ENCODE results near the gene LMF2. TPM values are rescaled to one million over a fixed set of nuclear protein-coding genes. Genes with fewer than 3 reads are reported as not detected.

Gene LMF2
- total RNA-seq, 6 experiments from 2014 or later = 110 to 133 (median 118) TPM

DNA sequence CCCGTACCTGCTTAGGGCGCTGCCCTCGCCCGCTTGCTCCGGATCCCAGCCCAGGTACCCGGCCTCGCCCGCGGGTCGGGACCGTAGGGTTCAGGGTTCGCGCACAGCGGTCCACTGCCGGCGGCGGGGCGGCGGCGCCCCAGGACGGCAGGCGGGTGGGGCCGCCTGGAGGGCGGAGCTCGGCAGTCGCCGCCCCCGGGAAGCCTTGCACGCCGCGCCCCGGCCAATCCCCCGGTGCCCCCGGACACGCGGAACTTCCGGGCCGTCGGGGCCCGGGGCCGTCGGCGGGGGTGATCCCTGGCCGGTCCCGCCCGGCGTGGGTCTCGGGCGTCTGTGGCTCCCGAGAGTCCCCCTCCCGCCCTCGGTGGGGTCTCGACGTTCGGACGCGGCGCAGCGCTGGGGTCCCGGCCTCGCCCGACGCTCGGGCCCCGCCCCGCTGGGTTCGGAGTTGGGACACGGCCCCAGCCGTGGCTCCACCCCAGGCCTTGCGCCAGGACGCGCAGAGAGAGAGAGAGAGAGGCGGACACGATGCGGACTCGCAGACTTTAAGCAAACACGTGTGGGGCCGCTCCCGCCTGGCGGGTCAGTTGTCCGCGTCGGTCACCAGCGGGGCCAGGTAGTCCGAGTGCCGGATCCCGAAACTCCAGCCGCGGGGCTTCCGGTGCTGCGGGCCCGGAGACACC, 22.5 kb upstream of the LMF2 start, which contains the start of gene TYMP:
TSS of gene TYMP (minus strand) at position 116 of the 683 bp plus-strand sequence. CDS start 303 bp downstream, outside the sequence.
- DNase-seq = no peak
- H3K27ac Mint-ChIP-seq = no peak within 1 kb of the TSS
- no peaks in the 10 kb centered on the region for H3K9me3 Mint-ChIP-seq
- no peak within 1 kb of the TSS for H3K4me3 Mint-ChIP-seq
- no peaks in the 10 kb centered on the region for H3K36me3 Mint-ChIP-seq (ENCODE audit: low read depth)
- peaks cover 18% of the 10 kb centered on the region for H3K27me3 Mint-ChIP-seq (ENCODE audit: insufficient read depth)
- TF ChIP-seq, protein P1, sequence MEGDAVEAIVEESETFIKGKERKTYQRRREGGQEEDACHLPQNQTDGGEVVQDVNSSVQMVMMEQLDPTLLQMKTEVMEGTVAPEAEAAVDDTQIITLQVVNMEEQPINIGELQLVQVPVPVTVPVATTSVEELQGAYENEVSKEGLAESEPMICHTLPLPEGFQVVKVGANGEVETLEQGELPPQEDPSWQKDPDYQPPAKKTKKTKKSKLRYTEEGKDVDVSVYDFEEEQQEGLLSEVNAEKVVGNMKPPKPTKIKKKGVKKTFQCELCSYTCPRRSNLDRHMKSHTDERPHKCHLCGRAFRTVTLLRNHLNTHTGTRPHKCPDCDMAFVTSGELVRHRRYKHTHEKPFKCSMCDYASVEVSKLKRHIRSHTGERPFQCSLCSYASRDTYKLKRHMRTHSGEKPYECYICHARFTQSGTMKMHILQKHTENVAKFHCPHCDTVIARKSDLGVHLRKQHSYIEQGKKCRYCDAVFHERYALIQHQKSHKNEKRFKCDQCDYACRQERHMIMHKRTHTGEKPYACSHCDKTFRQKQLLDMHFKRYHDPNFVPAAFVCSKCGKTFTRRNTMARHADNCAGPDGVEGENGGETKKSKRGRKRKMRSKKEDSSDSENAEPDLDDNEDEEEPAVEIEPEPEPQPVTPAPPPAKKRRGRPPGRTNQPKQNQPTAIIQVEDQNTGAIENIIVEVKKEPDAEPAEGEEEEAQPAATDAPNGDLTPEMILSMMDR (IDR thresholded peaks at IDR 0.05) = no peak
- peaks cover 9% of the 10 kb centered on the region for H3K4me1 Mint-ChIP-seq (ENCODE audit: low read depth)

GRCh38 chr22:50529416-50529896, 22.0 kb upstream of the LMF2 start:
- TF ChIP-seq, protein P1 (IDR thresholded peaks at IDR 0.05) = no peak
- Mint-ChIP-seq H3K4me3 (no peak overlapping the region), H3K36me3 (ENCODE audit: low read depth) (peaks cover 5% of the 10 kb centered on the region), H3K9me3 (no peaks in the 10 kb centered on the region), H3K27ac (no peak overlapping the region), H3K4me1 (ENCODE audit: low read depth) (peaks cover 15% of the 10 kb centered on the region), H3K27me3 (ENCODE audit: insufficient read depth) (peaks cover 16% of the 10 kb centered on the region)
- DNase-seq = no peak

- Mint-ChIP-seq H3K36me3 (ENCODE audit: low read depth) (peaks cover 7% of the 10 kb centered on the region), H3K4me1 (ENCODE audit: low read depth) (peaks cover 19% of the 10 kb centered on the region), H3K27ac (no peak overlapping the region), H3K4me3 (no peak overlapping the region), H3K27me3 (ENCODE audit: insufficient read depth) (peaks cover 15% of the 10 kb centered on the region), H3K9me3 (no peaks in the 10 kb centered on the region)
- TF ChIP-seq, protein P1 (IDR thresholded peaks at IDR 0.05) = no peak
- DNase-seq = no peak
Observed at GRCh38 chr22:50528682-50529415, 21.3 kb upstream of the LMF2 start.

GRCh38 chr22:50527921-50528681, 20.6 kb upstream of the LMF2 start:
- peaks cover 7% of the 10 kb centered on the region for H3K36me3 Mint-ChIP-seq (ENCODE audit: low read depth)
- peak overlapping the region; percentile 78; the same call in 1 of the 2 replicates for H3K4me3 Mint-ChIP-seq
- no peak for DNase-seq
- H3K27me3 Mint-ChIP-seq (ENCODE audit: insufficient read depth) = peaks cover 10% of the 10 kb centered on the region
- peaks cover 19% of the 10 kb centered on the region for H3K4me1 Mint-ChIP-seq (ENCODE audit: low read depth)
- H3K27ac Mint-ChIP-seq = no peak overlapping the region; the same call in 1 of the 2 replicates
- TF ChIP-seq, protein P1 (IDR thresholded peaks at IDR 0.05) = no peak
- no peaks in the 10 kb centered on the region for H3K9me3 Mint-ChIP-seq

Measured in HFFc6 (cell line).